PC-3 (cell line): Measurements from ENCODE around the gene IQSEC1. TPM values are rescaled to one million over a fixed set of nuclear protein-coding genes. Genes with fewer than 3 reads are reported as not detected.

Source experiments
- ATAC-seq: fragments of 200-7000 bp; cut with Tn5 transposase; 2 replicates; pipeline ENCODE4 v1.9.1; 2020; ENCODE audit warnings: mild to moderate bottlenecking, moderate library complexity
- BruUV-seq: library from RNA; stranded (reverse); fragments of 400-500 nt; replicated peaks from 2 replicates; lab custom pipeline; 2021; lab: Mats Ljungman, UMichigan
- CTCF ChIA-PET: fragments of 300-600 bp; sonication (Branson Sonifier 250); formaldehyde crosslinking; loops from one replicate; lab custom pipeline; 2022; ENCODE audit warnings: antibody characterized with exemption; lab: Charles Lee
- POLR2A ChIA-PET: fragments of 300-600 bp; sonication (Branson Sonifier 250); formaldehyde crosslinking; loops from one replicate; lab custom pipeline; 2022; ENCODE audit warnings: antibody characterized with exemption; ENCODE audit not compliant: unreplicated experiment; lab: Charles Lee
- DNase-seq: peaks from one replicate; pipeline ENCODE4 v3.0.0-alpha.2; 2015
- H2AFZ ChIP-seq: fragments of 300-600 bp; sonication (generic); 2 replicates; pipeline ENCODE4 v1.6.0; 2016; ENCODE audit warnings: antibody characterized with exemption, low read length
- H3F3A ChIP-seq: fragments of 300-600 bp; sonication (generic); one replicate; pipeline ENCODE4 v1.6.0; 2017; ENCODE audit warnings: antibody characterized with exemption, low read length, control low read depth, mild to moderate bottlenecking; ENCODE audit not compliant: unreplicated experiment
- H3K27ac ChIP-seq: fragments of 300-600 bp; sonication (generic); 2 replicates; pipeline ENCODE4 v1.5.1; 2016; ENCODE audit warnings: mild to moderate bottlenecking, low read length
- H3K27me3 ChIP-seq: fragments of 300-600 bp; sonication (generic); 2 replicates; pipeline ENCODE4 v1.6.1; 2016; ENCODE audit warnings: low read length, mixed read lengths
- H3K36me3 ChIP-seq: fragments of 300-600 bp; sonication (generic); 2 replicates; pipeline ENCODE4 v1.6.1; 2016; ENCODE audit warnings: low read depth, mixed run types, low read length, mixed read lengths
- H3K4me1 ChIP-seq: fragments of 300-600 bp; sonication (generic); 2 replicates; pipeline ENCODE4 v1.5.1; 2016; ENCODE audit warnings: low read length; ENCODE audit not compliant: insufficient read depth
- H3K4me2 ChIP-seq: fragments of 300-600 bp; sonication (generic); 2 replicates; pipeline ENCODE4 v1.6.0; 2016; ENCODE audit warnings: low read length
- H3K4me3 ChIP-seq: fragments of 300-600 bp; sonication (generic); 2 replicates; pipeline ENCODE4 v1.5.1; 2016; ENCODE audit warnings: mild to moderate bottlenecking, low read length, mixed read lengths
- H3K79me2 ChIP-seq: fragments of 300-600 bp; sonication (generic); 2 replicates; pipeline ENCODE4 v1.6.1; 2017; ENCODE audit warnings: low read length, mixed read lengths
- H3K9ac ChIP-seq: fragments of 300-600 bp; sonication (generic); 2 replicates; pipeline ENCODE4 v1.6.0; 2016; ENCODE audit warnings: mild to moderate bottlenecking, low read length
- H3K9me2 ChIP-seq: fragments of 300-600 bp; sonication (generic); replicated peaks from 2 replicates; pipeline ENCODE4 v1.6.1; 2016; ENCODE audit warnings: mixed run types, low read length, mixed read lengths
- H3K9me3 ChIP-seq: fragments of 300-600 bp; sonication (generic); 2 replicates; pipeline ENCODE4 v1.6.1; 2016; ENCODE audit warnings: low read length, mixed read lengths
- H4K20me1 ChIP-seq: fragments of 300-600 bp; sonication (generic); 2 replicates; pipeline ENCODE4 v1.6.1; 2016; ENCODE audit warnings: low read length, mixed read lengths
- EZH2 ChIP-seq: fragments of 300-600 bp; sonication (generic); IDR thresholded peaks from one replicate; pipeline ENCODE4 v1.6.1; 2017; ENCODE audit warnings: antibody characterized with exemption, mild to moderate bottlenecking, low read length; ENCODE audit not compliant: unreplicated experiment
- EZH2phosphoT487 ChIP-seq: fragments of 300-600 bp; sonication (generic); IDR thresholded peaks from 2 replicates; pipeline ENCODE4 v1.6.1; 2018; ENCODE audit warnings: mild to moderate bottlenecking, antibody characterized with exemption, low read length, borderline replicate concordance
- intact Hi-C: fragments of 100-400 bp; cut with micrococcal nuclease; formaldehyde crosslinking; loops from 2 replicates; pipeline ENCODE4 v1.9.0; 2023
- total RNA-seq: library from RNA; depleted of rRNA; stranded (reverse); fragments of >200 nt; gene quantifications from 2 replicates; pipeline ENCODE4 v1.2.3, GENCODE V29; 2014
- TF ChIP-seq, protein P1 (sequence below): fragments of 300-600 bp; sonication (generic); conservative IDR thresholded peaks from 2 replicates; pipeline ENCODE4 v1.5.1; 2017; ENCODE audit warnings: antibody characterized with exemption, low read depth, mild to moderate bottlenecking, low read length

The IQSEC1 gene
- total RNA-seq, 1 experiment from 2014 or later, result 37.9 TPM

DNA sequence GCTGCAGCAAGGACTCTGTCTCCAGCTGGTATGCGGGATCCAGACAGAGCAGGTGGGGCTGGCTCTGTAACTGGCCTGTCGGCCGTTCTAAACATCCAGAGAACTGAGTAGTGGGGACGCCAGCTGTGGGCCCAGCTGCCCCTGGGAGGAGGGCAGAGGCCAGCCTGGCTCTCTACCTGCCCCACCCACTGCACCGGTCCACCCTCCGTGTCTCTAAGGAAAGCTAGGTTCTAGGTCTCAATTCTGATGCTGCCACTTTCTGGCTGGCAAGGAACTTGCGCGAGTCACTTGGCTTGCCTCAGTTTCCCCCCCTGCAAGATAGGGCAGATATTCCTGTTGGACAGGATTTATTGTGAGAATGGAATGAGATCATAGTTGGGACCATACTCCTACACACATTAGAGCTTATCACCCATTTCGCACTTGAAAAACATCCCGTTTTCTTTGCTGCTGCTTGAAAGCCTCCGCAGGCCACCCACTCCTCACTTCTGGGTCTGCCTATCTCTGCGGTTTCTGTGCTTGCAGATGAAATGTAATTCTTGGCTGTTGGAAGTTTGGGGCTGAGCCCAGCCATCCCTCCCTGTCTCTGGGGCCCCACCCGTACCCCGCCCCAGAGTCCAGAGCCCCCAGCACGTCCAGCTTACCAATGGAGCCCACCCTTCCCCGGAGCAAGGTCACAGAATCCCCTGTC lies 65.8 kb downstream of the IQSEC1 start:
- Histone ChIP-seq H3K9me2 (no peaks in the 10 kb centered on the region), H3K27ac (no peak overlapping the region), H3F3A (no peaks in the 10 kb centered on the region), H3K36me3 (no peaks in the 10 kb centered on the region), H3K4me3 (no peak overlapping the region), H3K27me3 (no peaks in the 10 kb centered on the region), H3K4me1 (peaks cover 9% of the 10 kb centered on the region), H3K9ac (no peak overlapping the region), H3K4me2 (no peak overlapping the region), H3K79me2 (no peaks in the 10 kb centered on the region), H4K20me1 (no peaks in the 10 kb centered on the region), H2AFZ (no peak overlapping the region), H3K9me3 (no peaks in the 10 kb centered on the region)
- BruUV-seq, result no TSS peak
- intact Hi-C loops, result no loop called here
- ChIA-PET POLR2A (no interaction called here), CTCF (no interaction called here)
- TF ChIP-seq, protein P1, sequence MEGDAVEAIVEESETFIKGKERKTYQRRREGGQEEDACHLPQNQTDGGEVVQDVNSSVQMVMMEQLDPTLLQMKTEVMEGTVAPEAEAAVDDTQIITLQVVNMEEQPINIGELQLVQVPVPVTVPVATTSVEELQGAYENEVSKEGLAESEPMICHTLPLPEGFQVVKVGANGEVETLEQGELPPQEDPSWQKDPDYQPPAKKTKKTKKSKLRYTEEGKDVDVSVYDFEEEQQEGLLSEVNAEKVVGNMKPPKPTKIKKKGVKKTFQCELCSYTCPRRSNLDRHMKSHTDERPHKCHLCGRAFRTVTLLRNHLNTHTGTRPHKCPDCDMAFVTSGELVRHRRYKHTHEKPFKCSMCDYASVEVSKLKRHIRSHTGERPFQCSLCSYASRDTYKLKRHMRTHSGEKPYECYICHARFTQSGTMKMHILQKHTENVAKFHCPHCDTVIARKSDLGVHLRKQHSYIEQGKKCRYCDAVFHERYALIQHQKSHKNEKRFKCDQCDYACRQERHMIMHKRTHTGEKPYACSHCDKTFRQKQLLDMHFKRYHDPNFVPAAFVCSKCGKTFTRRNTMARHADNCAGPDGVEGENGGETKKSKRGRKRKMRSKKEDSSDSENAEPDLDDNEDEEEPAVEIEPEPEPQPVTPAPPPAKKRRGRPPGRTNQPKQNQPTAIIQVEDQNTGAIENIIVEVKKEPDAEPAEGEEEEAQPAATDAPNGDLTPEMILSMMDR, result no peak
- TF ChIP-seq EZH2 (no peak), EZH2phosphoT487 (no peak)
- ATAC-seq, result no peak
- DNase-seq, result no peak

DNA sequence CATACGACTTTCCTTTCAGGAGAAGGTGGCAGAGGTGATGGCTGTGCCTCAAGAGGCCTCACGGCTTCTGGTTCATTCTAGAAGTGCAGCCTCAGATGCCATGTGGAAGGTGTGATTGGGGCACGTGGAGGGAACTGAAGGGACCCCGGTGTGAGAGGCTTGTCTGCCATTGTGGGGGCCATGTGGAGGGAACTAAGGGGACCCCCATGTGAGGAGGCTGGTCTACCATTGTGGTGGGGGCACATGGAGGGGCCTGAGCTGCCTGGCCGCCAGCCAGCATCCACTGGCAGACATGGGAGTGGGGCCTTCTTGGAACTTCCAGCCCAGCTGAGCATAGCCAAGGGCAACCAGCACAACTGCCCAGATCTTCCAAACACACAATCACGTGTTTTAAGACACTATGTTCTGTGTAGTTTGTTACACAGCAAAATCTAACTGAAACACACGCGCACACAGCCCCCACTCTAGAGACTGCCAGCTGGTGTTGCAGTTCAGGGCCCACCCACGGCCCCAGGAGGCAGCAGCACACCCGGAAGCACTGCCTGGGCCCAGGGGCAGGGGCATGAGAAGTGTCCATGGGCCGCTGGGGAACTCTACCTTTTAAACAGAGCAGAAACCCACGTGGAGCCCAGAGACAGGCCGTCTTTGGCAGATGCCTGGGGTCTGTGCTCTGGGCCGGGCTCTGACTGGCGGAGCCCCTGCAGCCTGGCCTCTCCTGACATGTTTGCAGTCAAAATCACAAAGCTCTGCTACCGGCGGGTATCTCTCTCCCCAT lies 66.8 kb downstream of the IQSEC1 start:
- TF ChIP-seq EZH2phosphoT487 (no peak), EZH2 (no peak)
- TF ChIP-seq, protein P1, result no peak
- no peak overlapping the region for H3K4me2 ChIP-seq
- H3K9ac ChIP-seq, result no peak overlapping the region
- H3K79me2 ChIP-seq, result no peaks in the 10 kb centered on the region
- H3K4me3 ChIP-seq, result no peak overlapping the region
- no peaks in the 10 kb centered on the region for H4K20me1 ChIP-seq
- H3K27me3 ChIP-seq, result no peaks in the 10 kb centered on the region
- ChIA-PET CTCF (no interaction called here), POLR2A (no interaction called here)
- no peaks in the 10 kb centered on the region for H3K9me2 ChIP-seq
- H2AFZ ChIP-seq, result no peak overlapping the region
- ATAC-seq (no peak), DNase-seq (no peak)
- BruUV-seq, result no TSS peak
- H3K9me3 ChIP-seq, result no peaks in the 10 kb centered on the region
- intact Hi-C loops, result no loop called here
- H3K27ac ChIP-seq, result no peak overlapping the region
- no peaks in the 10 kb centered on the region for H3F3A ChIP-seq
- no peaks in the 10 kb centered on the region for H3K36me3 ChIP-seq
- peaks cover 2% of the 10 kb centered on the region; the same call in 1 of the 2 replicates for H3K4me1 ChIP-seq

DNA sequence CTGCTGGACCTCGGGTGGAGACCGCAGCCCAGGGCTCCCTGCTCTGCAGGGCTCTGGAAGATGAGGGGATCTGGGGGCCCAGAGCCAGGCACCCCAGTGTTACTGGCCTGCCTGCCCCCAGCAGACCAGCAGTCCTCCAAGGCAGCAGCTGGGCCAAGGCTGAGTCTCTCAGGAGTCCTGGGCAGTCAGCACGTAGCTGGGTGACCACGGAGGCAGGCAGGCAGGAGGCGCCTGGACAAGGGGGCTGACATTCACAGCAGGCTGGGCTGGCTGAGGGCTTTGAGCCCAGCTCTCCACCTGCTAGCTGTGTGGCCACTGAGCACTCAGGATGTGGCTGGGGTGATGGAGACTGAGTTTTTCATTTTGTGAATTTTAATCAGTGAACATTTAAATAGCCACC lies 67.9 kb downstream of the IQSEC1 start:
- BruUV-seq, result no TSS peak
- ChIA-PET CTCF (no interaction called here), POLR2A (no interaction called here)
- no peak overlapping the region for H3K4me2 ChIP-seq
- H4K20me1 ChIP-seq, result no peaks in the 10 kb centered on the region
- H3F3A ChIP-seq, result no peaks in the 10 kb centered on the region
- H3K27me3 ChIP-seq, result no peaks in the 10 kb centered on the region
- intact Hi-C loops, result no loop called here
- ATAC-seq, result no peak
- no peaks in the 10 kb centered on the region for H3K79me2 ChIP-seq
- no peak overlapping the region for H3K4me3 ChIP-seq
- no peak overlapping the region for H3K27ac ChIP-seq
- H2AFZ ChIP-seq, result no peak overlapping the region
- H3K9me3 ChIP-seq, result no peaks in the 10 kb centered on the region
- no peak for DNase-seq
- H3K4me1 ChIP-seq, result no peaks in the 10 kb centered on the region
- TF ChIP-seq EZH2, result no peak
- no peaks in the 10 kb centered on the region for H3K36me3 ChIP-seq
- no peaks in the 10 kb centered on the region for H3K9me2 ChIP-seq
- no peak overlapping the region for H3K9ac ChIP-seq
